HepG2 (cell line): ENCODE data around the gene INTS3. TPM values are rescaled to one million over a fixed set of nuclear protein-coding genes. Genes with fewer than 3 reads are reported as not detected.

Experiments used
- ARNT ChIP-seq: fragments of 450-650 bp; IDR thresholded peaks from 2 replicates; pipeline ENCODE4 v1.6.1; 2017
- CHD4 ChIP-seq: fragments of 200-600 bp; sonication (generic); IDR thresholded peaks from 2 replicates; pipeline ENCODE4 v1.7.0; 2017; ENCODE audit warnings: mild to moderate bottlenecking, low read length, borderline replicate concordance
- FLYWCH1 ChIP-seq: sonication (generic); formaldehyde crosslinking; IDR thresholded peaks from 2 replicates; pipeline ENCODE4 v1.8.1; 2023; ENCODE audit warnings: mild to moderate bottlenecking, missing genetic modification reagents
- ISL2 ChIP-seq: sonication (generic); formaldehyde crosslinking; IDR thresholded peaks from 2 replicates; pipeline ENCODE4 v1.5.0; 2020; ENCODE audit warnings: missing genetic modification reagents
- KAT7 ChIP-seq: IDR thresholded peaks from 2 replicates; pipeline ENCODE4 v1.6.1; 2018; ENCODE audit warnings: borderline replicate concordance, missing compliant biosample characterization
- PHF8 ChIP-seq: sonication (generic); formaldehyde crosslinking; IDR thresholded peaks from 2 replicates; pipeline ENCODE4 v1.5.0; 2020; ENCODE audit warnings: missing genetic modification reagents
- SKIL ChIP-seq: sonication (generic); formaldehyde crosslinking; IDR thresholded peaks from 2 replicates; pipeline ENCODE4 v1.8.0; 2022; ENCODE audit warnings: missing genetic modification reagents, mild to moderate bottlenecking, moderate library complexity, borderline replicate concordance
- TAF1 ChIP-seq: sonication (generic); formaldehyde crosslinking; IDR thresholded peaks from 2 replicates; pipeline ENCODE4 v1.4.0; 2020; ENCODE audit warnings: missing genetic modification reagents
- ZBTB38 ChIP-seq: sonication (generic); formaldehyde crosslinking; IDR thresholded peaks from 2 replicates; pipeline ENCODE4 v1.5.1; 2020; ENCODE audit warnings: mild to moderate bottlenecking, missing genetic modification reagents
- ZNF331 ChIP-seq: sonication (generic); formaldehyde crosslinking; IDR thresholded peaks from 2 replicates; pipeline ENCODE4 v1.4.0; 2020; ENCODE audit warnings: missing genetic modification reagents
- ZNF33B ChIP-seq: sonication (generic); formaldehyde crosslinking; IDR thresholded peaks from 2 replicates; pipeline ENCODE4 v1.5.1; 2020; ENCODE audit warnings: mild to moderate bottlenecking, missing genetic modification reagents
- ZNF777 ChIP-seq: sonication (generic); formaldehyde crosslinking; IDR thresholded peaks from 2 replicates; pipeline ENCODE4 v1.4.0; 2020; ENCODE audit warnings: missing genetic modification reagents
- polyA plus RNA-seq, 8 experiments: library from polyadenylated mRNA; depleted of rRNA in 3 of 8; stranded (reverse) in 7 of 8; unstranded in 1 of 8; fragments of >200 nt; fragmentation: Illumina TruSeq in 4 of 8; extraction: Trizol in 4 of 8; gene quantifications; 2 replicates each; pipeline versions ENCODE4 v1.2.1 to v1.2.3, GENCODE V29; 2011 to 2016; ENCODE audit warnings: low read depth in 4 of 8, missing spikeins in 1 of 8, mixed read lengths in 1 of 8; ENCODE audit not compliant: insufficient read depth in 1 of 8
- total RNA-seq, 5 experiments: library from RNA; depleted of rRNA; stranded (reverse); fragments of >200 nt; fragmentation: Illumina TruSeq; extraction: Trizol; gene quantifications; 2 replicates each; pipeline ENCODE4 v1.2.3, GENCODE V29; 2016; ENCODE audit warnings: low read depth in 1 of 5
- TF ChIP-seq, protein P1 (sequence below): sonication (generic); formaldehyde crosslinking; IDR thresholded peaks from 2 replicates; pipeline ENCODE4 v1.4.0; 2020; ENCODE audit warnings: missing genetic modification reagents, borderline replicate concordance
- TF ChIP-seq, protein P2 (sequence below): sonication (generic); formaldehyde crosslinking; IDR thresholded peaks from 2 replicates; pipeline ENCODE4 v1.5.0; 2020; ENCODE audit warnings: mild to moderate bottlenecking, missing genetic modification reagents, moderate library complexity
- TF ChIP-seq, protein P3 (sequence below): IDR thresholded peaks from 2 replicates; pipeline ENCODE4 v1.6.1; 2016; ENCODE audit warnings: mild to moderate bottlenecking, missing biosample characterization, missing genetic modification reagents
- TF ChIP-seq, protein P4 (sequence below): sonication (generic); formaldehyde crosslinking; conservative IDR thresholded peaks from 2 replicates; pipeline ENCODE4 v1.8.0; 2022; ENCODE audit warnings: mild to moderate bottlenecking, moderate library complexity, missing genetic modification reagents

The INTS3 gene
- total and polyA plus RNA-seq, 2 of the 13 experiments (the other 11 are each of a cell fraction or from before 2014, with no cell fraction given): 17.2 to 27.2 TPM

GRCh38 chr1:153775458-153776327 lies 47.8 kb downstream of the INTS3 start (continued):
- TF ChIP-seq SKIL (CRISPR knock-in tag) (peak; percentile 58; the same call in 1 of the 2 replicates), ZBTB38 (CRISPR knock-in tag) (0 out of 2 replicates have a peak, but pooled peaks have one; percentile 58), ZNF331 (CRISPR knock-in tag) (peak; percentile 54; the same call in 1 of the 2 replicates), FLYWCH1 (CRISPR knock-in tag) (0 out of 2 replicates have a peak, but pooled peaks have one; percentile 47), KAT7 (peak; percentile 68; the same call in 1 of the 2 replicates), TAF1 (CRISPR knock-in tag) (peak; percentile 62; the same call in 1 of the 2 replicates), ZNF777 (CRISPR knock-in tag) (peak; percentile 95), ISL2 (CRISPR knock-in tag) (peak; percentile 22; the same call in 1 of the 2 replicates), ARNT (no peak), PHF8 (CRISPR knock-in tag) (peak; percentile 62), CHD4 (no peak), ZNF33B (CRISPR knock-in tag) (0 out of 2 replicates have a peak, but pooled peaks have one; percentile 22)
- TF ChIP-seq, protein P1, sequence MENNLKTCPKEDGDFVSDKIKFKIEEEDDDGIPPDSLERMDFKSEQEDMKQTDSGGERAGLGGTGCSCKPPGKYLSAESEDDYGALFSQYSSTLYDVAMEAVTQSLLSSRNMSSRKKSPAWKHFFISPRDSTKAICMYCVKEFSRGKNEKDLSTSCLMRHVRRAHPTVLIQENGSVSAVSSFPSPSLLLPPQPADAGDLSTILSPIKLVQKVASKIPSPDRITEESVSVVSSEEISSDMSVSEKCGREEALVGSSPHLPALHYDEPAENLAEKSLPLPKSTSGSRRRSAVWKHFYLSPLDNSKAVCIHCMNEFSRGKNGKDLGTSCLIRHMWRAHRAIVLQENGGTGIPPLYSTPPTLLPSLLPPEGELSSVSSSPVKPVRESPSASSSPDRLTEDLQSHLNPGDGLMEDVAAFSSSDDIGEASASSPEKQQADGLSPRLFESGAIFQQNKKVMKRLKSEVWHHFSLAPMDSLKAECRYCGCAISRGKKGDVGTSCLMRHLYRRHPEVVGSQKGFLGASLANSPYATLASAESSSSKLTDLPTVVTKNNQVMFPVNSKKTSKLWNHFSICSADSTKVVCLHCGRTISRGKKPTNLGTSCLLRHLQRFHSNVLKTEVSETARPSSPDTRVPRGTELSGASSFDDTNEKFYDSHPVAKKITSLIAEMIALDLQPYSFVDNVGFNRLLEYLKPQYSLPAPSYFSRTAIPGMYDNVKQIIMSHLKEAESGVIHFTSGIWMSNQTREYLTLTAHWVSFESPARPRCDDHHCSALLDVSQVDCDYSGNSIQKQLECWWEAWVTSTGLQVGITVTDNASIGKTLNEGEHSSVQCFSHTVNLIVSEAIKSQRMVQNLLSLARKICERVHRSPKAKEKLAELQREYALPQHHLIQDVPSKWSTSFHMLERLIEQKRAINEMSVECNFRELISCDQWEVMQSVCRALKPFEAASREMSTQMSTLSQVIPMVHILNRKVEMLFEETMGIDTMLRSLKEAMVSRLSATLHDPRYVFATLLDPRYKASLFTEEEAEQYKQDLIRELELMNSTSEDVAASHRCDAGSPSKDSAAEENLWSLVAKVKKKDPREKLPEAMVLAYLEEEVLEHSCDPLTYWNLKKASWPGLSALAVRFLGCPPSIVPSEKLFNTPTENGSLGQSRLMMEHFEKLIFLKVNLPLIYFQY (CRISPR knock-in tag): peak; percentile 62; the same call in 1 of the 2 replicates
- TF ChIP-seq, protein P2, sequence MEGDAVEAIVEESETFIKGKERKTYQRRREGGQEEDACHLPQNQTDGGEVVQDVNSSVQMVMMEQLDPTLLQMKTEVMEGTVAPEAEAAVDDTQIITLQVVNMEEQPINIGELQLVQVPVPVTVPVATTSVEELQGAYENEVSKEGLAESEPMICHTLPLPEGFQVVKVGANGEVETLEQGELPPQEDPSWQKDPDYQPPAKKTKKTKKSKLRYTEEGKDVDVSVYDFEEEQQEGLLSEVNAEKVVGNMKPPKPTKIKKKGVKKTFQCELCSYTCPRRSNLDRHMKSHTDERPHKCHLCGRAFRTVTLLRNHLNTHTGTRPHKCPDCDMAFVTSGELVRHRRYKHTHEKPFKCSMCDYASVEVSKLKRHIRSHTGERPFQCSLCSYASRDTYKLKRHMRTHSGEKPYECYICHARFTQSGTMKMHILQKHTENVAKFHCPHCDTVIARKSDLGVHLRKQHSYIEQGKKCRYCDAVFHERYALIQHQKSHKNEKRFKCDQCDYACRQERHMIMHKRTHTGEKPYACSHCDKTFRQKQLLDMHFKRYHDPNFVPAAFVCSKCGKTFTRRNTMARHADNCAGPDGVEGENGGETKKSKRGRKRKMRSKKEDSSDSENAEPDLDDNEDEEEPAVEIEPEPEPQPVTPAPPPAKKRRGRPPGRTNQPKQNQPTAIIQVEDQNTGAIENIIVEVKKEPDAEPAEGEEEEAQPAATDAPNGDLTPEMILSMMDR (CRISPR knock-in tag): peak; percentile 31
- TF ChIP-seq, protein P3, sequence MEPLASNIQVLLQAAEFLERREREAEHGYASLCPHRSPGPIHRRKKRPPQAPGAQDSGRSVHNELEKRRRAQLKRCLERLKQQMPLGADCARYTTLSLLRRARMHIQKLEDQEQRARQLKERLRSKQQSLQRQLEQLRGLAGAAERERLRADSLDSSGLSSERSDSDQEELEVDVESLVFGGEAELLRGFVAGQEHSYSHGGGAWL (CRISPR knock-in tag): peak; percentile 73
- TF ChIP-seq, protein P4, sequence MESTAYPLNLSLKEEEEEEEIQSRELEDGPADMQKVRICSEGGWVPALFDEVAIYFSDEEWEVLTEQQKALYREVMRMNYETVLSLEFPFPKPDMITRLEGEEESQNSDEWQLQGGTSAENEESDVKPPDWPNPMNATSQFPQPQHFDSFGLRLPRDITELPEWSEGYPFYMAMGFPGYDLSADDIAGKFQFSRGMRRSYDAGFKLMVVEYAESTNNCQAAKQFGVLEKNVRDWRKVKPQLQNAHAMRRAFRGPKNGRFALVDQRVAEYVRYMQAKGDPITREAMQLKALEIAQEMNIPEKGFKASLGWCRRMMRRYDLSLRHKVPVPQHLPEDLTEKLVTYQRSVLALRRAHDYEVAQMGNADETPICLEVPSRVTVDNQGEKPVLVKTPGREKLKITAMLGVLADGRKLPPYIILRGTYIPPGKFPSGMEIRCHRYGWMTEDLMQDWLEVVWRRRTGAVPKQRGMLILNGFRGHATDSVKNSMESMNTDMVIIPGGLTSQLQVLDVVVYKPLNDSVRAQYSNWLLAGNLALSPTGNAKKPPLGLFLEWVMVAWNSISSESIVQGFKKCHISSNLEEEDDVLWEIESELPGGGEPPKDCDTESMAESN (CRISPR knock-in tag): peak; percentile 76; the same call in 1 of the 2 replicates
